ENCODE measurements around the gene SIX5. TPM values are rescaled to one million over a fixed set of nuclear protein-coding genes. Genes with fewer than 3 reads are reported as not detected.

The SIX5 gene
- total and polyA plus RNA-seq, 4 donors, result 2.7 to 9.9 (median 4.4) TPM

DNA sequence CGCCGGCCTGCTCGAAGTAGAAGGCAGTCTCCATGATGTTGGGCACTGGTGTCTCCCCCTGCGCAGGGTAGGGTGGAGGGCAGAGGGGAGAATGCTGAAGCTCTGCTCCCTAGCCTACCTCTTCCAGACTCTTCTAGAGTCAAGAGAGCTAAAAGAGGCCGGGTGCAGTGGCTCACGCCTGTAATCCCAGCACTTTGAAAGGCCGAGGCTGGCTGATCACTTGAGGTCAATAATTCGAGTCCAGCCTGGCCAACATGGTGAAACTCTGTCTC lies 35.8 kb upstream of the SIX5 start:
- Histone ChIP-seq H3K9me3 (ENCODE audit: control insufficient read depth in 4 of 4, low read length in 3 of 4) (no peaks in the 10 kb centered on the region), H3K27ac (ENCODE audit: low read depth in 1 of 2, low read length in 2 of 2) (no peak overlapping the region), H3K4me1 (ENCODE audit: control insufficient read depth in 4 of 4, insufficient read depth in 4 of 4, low read length in 3 of 4) (no peaks in the 10 kb centered on the region), H3K27me3 (ENCODE audit: control insufficient read depth in 4 of 4, insufficient read depth in 4 of 4, low read length in 3 of 4) (no peaks in the 10 kb centered on the region), H3K4me3 (ENCODE audit: low read depth in 1 of 3, low read length in 3 of 3) (no peak overlapping the region), H3K36me3 (ENCODE audit: control insufficient read depth in 4 of 4, insufficient read depth in 3 of 4, low read depth in 1 of 4, low read length in 3 of 4) (no peaks in the 10 kb centered on the region), H3K9ac (ENCODE audit: low read depth in 1 of 2, low read length in 2 of 2) (no peak overlapping the region)
- no peak for DNase-seq (ENCODE audit: low spot score)
- TF ChIP-seq NR2F2 (IDR thresholded peaks at IDR 0.05), result no peak
- no peak for TF ChIP-seq SP1 (IDR thresholded peaks at IDR 0.05)
- no peak for TF ChIP-seq RAD21 (IDR thresholded peaks at IDR 0.05)
- TF ChIP-seq, protein P1, sequence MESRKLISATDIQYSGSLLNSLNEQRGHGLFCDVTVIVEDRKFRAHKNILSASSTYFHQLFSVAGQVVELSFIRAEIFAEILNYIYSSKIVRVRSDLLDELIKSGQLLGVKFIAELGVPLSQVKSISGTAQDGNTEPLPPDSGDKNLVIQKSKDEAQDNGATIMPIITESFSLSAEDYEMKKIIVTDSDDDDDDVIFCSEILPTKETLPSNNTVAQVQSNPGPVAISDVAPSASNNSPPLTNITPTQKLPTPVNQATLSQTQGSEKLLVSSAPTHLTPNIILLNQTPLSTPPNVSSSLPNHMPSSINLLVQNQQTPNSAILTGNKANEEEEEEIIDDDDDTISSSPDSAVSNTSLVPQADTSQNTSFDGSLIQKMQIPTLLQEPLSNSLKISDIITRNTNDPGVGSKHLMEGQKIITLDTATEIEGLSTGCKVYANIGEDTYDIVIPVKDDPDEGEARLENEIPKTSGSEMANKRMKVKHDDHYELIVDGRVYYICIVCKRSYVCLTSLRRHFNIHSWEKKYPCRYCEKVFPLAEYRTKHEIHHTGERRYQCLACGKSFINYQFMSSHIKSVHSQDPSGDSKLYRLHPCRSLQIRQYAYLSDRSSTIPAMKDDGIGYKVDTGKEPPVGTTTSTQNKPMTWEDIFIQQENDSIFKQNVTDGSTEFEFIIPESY (IDR thresholded peaks at IDR 0.05), result no peak
- no peak for TF ChIP-seq RXRA (IDR thresholded peaks at IDR 0.05)
- TF ChIP-seq, protein P2, sequence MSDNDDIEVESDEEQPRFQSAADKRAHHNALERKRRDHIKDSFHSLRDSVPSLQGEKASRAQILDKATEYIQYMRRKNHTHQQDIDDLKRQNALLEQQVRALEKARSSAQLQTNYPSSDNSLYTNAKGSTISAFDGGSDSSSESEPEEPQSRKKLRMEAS (IDR thresholded peaks at IDR 0.05), result no peak
- TF ChIP-seq, protein P3, sequence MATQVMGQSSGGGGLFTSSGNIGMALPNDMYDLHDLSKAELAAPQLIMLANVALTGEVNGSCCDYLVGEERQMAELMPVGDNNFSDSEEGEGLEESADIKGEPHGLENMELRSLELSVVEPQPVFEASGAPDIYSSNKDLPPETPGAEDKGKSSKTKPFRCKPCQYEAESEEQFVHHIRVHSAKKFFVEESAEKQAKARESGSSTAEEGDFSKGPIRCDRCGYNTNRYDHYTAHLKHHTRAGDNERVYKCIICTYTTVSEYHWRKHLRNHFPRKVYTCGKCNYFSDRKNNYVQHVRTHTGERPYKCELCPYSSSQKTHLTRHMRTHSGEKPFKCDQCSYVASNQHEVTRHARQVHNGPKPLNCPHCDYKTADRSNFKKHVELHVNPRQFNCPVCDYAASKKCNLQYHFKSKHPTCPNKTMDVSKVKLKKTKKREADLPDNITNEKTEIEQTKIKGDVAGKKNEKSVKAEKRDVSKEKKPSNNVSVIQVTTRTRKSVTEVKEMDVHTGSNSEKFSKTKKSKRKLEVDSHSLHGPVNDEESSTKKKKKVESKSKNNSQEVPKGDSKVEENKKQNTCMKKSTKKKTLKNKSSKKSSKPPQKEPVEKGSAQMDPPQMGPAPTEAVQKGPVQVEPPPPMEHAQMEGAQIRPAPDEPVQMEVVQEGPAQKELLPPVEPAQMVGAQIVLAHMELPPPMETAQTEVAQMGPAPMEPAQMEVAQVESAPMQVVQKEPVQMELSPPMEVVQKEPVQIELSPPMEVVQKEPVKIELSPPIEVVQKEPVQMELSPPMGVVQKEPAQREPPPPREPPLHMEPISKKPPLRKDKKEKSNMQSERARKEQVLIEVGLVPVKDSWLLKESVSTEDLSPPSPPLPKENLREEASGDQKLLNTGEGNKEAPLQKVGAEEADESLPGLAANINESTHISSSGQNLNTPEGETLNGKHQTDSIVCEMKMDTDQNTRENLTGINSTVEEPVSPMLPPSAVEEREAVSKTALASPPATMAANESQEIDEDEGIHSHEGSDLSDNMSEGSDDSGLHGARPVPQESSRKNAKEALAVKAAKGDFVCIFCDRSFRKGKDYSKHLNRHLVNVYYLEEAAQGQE (IDR thresholded peaks at IDR 0.05), result no peak
- no peak for TF ChIP-seq FOXA2 (IDR thresholded peaks at IDR 0.05)
- no peak for TF ChIP-seq HNF4G (IDR thresholded peaks at IDR 0.05)
- TF ChIP-seq JUND (IDR thresholded peaks at IDR 0.05), result no peak
- no peak for TF ChIP-seq EGR1 (IDR thresholded peaks at IDR 0.05; ENCODE audit: low read depth in 2 of 2)
- no peak for TF ChIP-seq HNF4A (conservative IDR thresholded peaks at IDR 0.05)
- no peak for TF ChIP-seq TAF1 (conservative IDR thresholded peaks at IDR 0.05)
- no peak for TF ChIP-seq GABPA (IDR thresholded peaks at IDR 0.05 in 1 of 2, conservative IDR thresholded peaks at IDR 0.05 in 1 of 2)
- TF ChIP-seq, protein P4, sequence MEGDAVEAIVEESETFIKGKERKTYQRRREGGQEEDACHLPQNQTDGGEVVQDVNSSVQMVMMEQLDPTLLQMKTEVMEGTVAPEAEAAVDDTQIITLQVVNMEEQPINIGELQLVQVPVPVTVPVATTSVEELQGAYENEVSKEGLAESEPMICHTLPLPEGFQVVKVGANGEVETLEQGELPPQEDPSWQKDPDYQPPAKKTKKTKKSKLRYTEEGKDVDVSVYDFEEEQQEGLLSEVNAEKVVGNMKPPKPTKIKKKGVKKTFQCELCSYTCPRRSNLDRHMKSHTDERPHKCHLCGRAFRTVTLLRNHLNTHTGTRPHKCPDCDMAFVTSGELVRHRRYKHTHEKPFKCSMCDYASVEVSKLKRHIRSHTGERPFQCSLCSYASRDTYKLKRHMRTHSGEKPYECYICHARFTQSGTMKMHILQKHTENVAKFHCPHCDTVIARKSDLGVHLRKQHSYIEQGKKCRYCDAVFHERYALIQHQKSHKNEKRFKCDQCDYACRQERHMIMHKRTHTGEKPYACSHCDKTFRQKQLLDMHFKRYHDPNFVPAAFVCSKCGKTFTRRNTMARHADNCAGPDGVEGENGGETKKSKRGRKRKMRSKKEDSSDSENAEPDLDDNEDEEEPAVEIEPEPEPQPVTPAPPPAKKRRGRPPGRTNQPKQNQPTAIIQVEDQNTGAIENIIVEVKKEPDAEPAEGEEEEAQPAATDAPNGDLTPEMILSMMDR (IDR thresholded peaks at IDR 0.05; ENCODE audit: low read depth, low read length, missing input control), result no peak
- 89% methylated on average over 8 of the region's 8 CpGs for WGBS

DNA sequence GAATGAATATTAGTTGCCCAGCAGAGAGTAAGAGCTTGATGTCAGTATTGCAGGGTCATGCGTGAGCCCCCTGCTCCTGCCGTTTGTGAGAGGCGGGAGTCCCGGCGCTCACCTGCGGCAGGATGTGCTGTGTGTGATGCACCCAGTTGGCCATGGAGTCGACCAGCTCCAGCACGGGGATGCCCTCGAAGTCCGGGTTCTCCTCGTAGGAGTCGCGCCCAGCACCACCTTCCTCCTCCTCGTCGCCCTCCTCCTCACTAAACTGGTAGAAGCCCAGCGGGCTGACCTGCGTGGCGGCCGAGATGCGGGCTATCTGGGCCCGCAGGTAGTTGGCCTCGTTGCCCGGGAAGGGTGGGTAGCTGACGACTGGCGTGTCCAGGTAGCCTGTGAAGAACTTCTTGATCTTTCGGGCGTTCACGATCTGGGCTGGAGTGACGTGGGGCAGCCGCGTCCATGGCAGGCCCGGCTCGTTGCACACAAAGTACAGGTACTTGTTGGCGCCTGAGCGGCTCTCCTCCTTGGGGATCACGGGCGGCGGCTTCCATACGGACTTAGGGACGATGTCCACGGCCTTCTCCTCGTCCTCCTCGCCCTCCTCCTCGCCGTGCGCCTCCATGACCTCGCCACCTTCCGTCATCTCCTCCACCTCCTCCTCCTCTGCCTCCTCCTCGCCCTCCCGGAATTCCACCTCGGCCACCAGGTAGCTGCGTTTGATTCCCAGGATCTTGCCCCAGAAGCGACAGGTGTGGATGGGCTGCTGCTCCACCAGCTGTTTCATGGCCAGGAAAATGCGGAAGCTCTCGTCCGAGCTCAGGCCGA lies 35.3 kb upstream of the SIX5 start:
- H3K4me3 ChIP-seq (ENCODE audit: low read depth in 1 of 3, low read length in 3 of 3), result no peak overlapping the region
- H3K9ac ChIP-seq (ENCODE audit: low read depth in 1 of 2, low read length in 2 of 2), result no peak overlapping the region
- WGBS, result 92% methylated on average over 57 of the region's 57 CpGs
- no peak for TF ChIP-seq SP1 (IDR thresholded peaks at IDR 0.05)
- no peak for TF ChIP-seq GABPA (IDR thresholded peaks at IDR 0.05 in 1 of 2, conservative IDR thresholded peaks at IDR 0.05 in 1 of 2)
- TF ChIP-seq NR2F2 (IDR thresholded peaks at IDR 0.05), result no peak
- no peak for TF ChIP-seq RAD21 (IDR thresholded peaks at IDR 0.05)
- TF ChIP-seq, protein P1 (IDR thresholded peaks at IDR 0.05), result no peak
- TF ChIP-seq FOXA1 (IDR thresholded peaks at IDR 0.05), result no peak
- no peak for TF ChIP-seq TAF1 (conservative IDR thresholded peaks at IDR 0.05)
- TF ChIP-seq, protein P2 (IDR thresholded peaks at IDR 0.05), result no peak
- TF ChIP-seq HNF4A (conservative IDR thresholded peaks at IDR 0.05), result no peak
- TF ChIP-seq, protein P3 (IDR thresholded peaks at IDR 0.05), result no peak
- TF ChIP-seq HNF4G (IDR thresholded peaks at IDR 0.05), result no peak
- TF ChIP-seq FOXA2 (IDR thresholded peaks at IDR 0.05), result no peak

More for the DNA sequence above, 35.3 kb upstream of the SIX5 start:
- Histone ChIP-seq H3K9me3 (ENCODE audit: control insufficient read depth in 4 of 4, low read length in 3 of 4) (no peaks in the 10 kb centered on the region), H3K36me3 (ENCODE audit: control insufficient read depth in 4 of 4, insufficient read depth in 3 of 4, low read depth in 1 of 4, low read length in 3 of 4) (no peaks in the 10 kb centered on the region), H3K4me1 (ENCODE audit: control insufficient read depth in 4 of 4, insufficient read depth in 4 of 4, low read length in 3 of 4) (peaks cover 0 to 1% (median 0%) of the 10 kb centered on the region in 4 donors), H3K27me3 (ENCODE audit: control insufficient read depth in 4 of 4, insufficient read depth in 4 of 4, low read length in 3 of 4) (no peaks in the 10 kb centered on the region), H3K27ac (ENCODE audit: low read depth in 1 of 2, low read length in 2 of 2) (no peak overlapping the region)
- DNase-seq (ENCODE audit: low spot score), result no peak

Data from liver (tissue), 9 donors.